NCI-H187 treated with DMSO at 0.1 percent for 48 hours (cell line): Measurements from ENCODE around the gene XCL2.
"Not testable (repeated sequence)": the region's sequence is repeated elsewhere in the genome, so short reads cannot be mapped to it uniquely, and the experiment has no call there.

ENCODE experiments used
- DNase-seq: peaks from one replicate; lab custom pipeline; 2025; lab: John Stamatoyannopoulos, UW

The XCL2 gene

DNA sequence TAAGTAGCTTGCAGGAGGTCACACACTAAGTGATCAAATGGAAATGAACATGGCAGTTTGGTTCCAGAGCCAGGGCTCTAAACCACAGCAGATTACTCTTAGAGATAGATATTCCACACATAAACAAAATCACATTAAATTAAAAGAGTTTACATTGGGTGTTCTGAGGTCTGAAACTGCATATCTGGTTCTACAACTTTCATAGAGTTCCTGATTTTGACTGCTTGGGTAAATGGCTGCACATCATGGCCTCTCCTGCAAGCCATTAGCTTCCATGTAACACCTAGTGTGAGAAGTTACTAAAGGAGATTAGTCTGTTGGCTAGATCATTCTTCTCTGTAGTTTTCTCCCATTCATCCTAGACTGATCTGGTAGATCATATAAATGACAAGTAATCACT lies 12.8 kb upstream of the XCL2 start:
- DNase-seq, result no peak

DNA sequence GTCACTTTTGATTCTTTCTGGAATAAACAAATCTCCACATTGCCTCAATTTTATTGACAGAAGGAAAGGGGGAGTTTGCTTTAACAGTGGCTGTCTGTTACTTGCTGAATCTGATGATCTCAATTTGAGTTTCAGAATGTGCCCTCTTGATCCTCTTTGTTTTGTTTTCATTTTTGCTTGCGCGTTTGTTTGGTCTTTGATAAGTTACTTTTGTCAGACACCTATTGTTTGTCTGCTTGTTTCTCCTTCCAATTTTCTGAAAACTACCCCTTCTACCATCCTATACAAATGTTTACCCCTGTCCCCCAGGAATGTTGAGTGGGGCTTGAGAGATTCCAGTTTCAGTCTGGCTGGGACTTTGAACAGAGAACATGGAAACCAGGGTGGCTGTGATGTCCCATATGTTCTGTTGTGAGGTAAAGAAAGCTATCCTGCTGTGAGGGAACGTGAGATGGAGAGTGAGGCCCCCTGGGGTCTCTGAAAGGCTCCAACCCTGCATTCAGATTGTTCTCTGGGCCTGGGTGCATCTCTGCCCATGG lies 11.8 kb upstream of the XCL2 start:
- DNase-seq, result no peak

DNA sequence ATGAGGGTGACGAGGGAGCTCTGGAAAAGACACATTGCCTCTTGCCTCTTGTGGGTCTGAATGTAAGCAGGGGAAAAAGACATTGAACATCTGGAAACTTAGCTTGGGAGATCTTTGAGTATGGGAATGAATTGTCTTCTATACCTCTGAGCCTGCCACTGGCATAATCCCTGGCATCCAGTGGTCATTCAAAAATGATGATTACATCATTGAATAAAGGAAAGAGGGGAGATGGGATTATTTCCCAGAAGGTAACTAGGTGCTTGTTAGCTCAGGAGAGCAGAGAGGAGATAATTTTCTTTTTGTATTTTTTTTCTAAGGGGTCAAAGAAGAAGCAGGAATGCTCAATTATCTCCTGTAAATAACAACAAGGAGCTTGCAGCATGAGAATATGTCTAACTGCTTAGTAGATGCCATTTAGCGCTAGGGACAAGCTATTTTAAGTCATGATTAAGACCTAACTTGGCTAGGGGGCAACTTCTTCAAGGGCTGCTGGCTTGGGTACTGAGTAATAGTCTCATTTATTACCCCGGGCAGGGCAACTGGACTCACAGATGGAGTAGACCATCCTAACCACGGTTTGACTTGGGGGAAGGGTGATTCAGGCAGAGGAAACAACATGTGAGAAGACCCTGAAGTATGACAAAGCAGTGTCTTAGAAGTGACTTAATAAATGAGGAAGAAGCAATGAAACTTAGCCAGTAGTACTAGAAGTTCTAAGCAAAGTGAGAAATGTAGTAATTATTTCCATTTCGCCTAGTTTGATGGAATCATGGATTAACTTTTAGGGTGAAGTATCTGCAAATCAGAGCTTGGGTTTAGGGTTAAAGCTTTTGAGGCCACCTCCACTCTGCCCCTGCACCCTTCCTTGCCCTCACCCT lies 11.0 kb upstream of the XCL2 start:
- DNase-seq, result no peak

DNA sequence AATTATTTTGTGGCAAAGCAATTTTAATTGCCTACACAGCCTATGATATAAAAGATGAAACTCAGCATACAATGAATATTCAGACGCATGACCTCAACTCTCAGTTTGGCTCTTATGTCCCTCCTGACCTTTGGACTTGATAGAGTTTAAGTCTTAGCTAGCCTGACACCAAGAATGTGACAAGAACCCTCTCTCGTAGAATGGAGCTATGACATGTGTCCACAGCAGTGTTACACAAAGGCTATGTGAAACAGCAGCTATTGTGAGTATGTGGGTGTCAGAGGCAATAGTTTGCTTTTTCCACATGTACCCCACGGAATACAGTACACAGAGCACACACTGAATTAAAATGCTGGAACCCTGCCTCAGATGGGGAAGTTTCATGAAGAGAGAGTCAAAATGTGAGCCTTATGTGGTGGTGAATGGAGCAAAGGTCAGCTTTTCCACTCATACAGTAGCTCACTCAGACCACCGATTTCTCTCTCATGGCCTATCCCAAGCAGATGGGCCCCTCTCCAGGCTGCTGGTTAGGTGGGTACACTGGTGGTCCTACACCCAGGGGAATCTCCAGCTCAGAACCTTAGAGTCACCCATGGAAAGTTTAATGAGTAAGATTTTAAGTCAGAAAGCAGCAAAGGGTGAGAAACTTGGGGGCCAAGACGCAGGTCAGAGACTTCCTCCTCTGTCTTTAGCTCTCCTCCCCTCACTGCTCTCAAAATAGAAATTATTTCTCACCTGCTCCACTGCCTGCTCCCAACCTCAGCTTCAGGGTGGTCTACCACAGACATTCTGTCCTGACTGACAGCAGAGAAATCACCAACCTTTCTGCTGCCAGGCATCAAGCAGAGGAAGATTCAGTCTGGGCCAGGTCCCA lies 10.1 kb upstream of the XCL2 start:
- DNase-seq, result no peak

DNA sequence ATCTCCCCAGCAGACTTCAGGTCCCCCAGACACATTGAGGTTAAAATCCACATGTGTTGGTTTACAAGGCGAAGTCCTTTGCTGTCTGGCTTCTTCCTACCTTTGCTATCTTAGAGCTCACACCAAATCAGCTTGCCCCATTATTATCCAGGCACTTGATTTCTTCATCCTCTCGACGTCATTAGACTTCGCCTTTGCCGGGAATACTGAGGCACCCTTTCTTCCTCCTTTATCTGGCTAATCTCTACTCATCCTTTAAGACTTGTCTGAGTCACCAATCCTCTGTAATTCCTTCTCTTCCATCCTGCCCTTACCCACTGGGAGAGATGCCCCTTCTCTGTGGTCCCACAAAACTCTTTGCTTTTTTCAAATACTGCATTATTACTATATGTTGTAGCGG lies 9.2 kb upstream of the XCL2 start:
- no peak for DNase-seq

DNA sequence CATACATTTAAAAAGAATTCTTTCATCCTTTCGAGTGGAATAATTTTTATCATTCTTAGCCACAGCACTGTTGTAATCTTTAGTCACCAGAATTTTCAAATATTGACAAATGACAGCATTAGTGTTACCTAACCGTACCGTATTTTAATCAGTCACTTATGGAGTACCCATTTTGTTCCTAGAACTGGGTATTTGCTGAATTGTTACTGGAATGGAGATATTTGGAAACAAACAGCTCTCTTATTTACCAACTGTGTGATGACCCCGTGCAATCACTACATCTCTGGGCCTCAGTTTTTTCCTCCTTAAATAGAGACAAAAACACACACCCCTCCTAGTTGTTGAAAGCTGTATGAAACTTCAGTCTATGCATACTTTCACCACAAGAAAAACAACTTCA lies 7.9 kb upstream of the XCL2 start:
- DNase-seq, result no peak

DNA sequence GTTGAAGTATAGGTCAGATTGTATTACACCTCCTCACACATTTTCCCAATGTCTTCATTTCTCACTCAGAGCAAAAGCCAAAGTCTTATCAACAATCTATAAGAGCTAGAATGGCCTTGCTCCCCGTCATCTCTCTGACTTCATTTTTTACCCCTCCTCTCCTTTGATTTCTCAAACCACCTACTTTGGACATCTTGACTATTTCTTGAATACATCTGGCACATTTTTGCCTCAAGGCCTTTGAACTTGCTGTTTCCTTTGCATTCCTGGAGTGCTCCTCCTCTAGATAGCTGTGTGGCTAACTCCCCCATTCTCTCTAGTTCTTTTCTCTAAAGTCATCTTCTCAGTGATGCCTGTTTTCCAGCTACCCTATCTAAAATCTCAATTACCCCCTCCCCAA lies 7.2 kb upstream of the XCL2 start:
- DNase-seq, result no peak

DNA sequence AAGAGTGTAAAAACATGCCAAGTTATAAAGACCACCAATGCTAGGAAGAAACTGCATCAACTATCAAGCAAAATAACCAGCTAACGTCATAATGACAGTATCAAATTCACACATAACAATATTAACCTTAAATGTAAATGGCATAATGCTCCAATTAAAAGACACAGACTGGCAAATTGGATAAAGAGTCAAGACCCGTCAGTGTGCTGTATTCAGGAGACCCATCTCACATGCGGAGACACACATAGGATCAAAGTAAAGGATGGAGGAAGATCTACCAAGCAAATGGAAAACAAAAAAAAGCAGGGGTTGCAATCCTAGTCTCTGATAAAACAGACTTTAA lies 2.7 kb upstream of the XCL2 start:
- DNase-seq, result not testable (repeated sequence)

DNA sequence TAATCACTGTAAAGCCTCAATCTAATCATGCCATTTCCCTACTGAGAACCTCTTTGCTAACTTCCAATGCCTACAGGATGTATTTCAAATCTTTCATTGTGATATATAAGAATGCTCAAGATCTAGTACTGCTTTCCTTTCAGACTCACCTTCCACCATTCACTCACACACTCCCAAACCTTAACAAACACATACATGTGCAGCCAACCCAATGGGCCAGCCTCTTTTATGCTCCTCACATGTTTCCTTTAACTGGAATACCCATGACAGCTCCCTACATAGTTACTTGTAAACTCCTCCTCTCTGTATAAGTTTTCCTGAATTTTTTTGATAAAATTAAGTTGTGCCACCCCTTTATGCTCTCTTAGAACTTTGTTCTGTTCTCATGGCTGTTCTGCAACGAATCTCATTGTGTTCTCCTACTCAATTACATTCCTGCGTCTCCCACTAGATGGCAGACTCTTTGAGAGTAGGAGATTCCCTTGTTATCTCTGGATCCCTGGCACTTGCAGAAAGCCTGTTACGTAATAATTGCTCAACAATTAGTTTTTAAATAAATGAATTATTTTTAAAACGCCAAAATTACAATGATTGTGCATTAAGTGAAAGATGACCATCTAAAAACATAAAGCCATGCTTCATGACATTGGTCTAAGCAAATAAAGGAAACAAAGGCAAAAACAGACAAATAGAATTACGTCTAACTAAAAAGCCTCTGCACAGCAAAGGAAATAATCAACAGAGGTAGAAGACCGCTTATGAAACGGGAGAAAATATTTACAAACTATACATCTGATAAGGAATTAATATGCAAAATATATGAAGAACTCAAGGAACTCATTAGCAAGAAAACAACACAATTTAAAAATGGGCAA lies 2.1 kb upstream of the XCL2 start:
- not testable (repeated sequence) for DNase-seq

DNA sequence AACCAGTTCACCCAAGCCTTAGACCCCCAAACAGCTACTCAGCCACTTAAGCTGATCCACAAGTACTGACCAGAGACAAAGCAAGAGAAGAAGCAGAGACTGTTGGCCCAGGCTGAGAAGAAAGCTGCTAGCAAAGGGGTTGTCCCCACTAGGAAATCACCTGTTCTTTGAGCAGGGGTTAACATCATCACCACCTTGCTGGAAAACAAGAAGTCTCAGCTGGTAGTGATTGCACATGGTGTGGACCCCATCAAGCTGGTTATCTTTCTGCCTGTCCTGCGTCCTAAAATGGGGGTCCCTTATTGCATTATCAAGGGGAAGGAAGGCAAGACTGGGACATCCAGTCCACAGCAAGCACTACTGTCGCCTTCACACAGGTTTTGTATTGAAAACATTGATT lies 819 bp downstream of the XCL2 start:
- DNase-seq, result not testable (repeated sequence)

DNA sequence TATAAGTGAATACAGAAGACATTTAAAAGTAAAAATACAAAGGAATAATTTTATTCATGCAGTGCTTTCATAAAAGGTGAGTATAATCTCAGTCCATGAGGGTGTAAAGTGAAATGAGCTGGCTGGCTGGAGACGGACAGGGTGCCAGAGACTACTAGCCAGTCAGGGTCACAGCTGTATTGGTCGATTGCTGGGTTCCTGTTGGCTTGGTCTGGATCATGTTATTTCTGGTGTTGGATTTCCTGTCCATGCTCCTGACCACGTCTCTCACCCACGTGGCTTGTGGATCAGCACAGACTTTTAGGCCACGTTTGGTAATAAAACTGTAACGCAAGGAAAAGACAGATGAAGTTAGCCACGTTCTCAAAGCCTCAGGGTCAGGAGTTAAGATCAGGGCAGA lies 3.0 kb downstream of the XCL2 start:
- not testable (repeated sequence) for DNase-seq

DNA sequence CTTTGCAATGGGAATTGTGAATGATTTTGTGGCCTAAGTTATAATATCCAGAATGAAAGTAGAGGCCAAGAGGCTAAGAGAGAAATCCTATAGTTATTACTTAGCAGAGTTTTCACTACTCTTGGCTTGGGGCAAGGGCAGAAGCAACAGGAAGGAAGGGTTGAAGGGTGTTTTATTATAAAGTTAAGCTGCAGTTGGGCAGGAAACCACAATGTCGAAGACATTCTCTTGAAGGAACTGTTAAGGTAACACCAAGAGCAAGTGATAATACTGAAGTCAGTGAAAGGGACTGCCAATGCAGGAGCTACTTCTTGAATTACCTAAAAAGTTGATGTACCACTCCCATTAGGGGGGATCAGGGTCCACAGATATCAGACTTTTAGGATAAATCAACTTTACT lies 8.3 kb downstream of the XCL2 start:
- no peak for DNase-seq

DNA sequence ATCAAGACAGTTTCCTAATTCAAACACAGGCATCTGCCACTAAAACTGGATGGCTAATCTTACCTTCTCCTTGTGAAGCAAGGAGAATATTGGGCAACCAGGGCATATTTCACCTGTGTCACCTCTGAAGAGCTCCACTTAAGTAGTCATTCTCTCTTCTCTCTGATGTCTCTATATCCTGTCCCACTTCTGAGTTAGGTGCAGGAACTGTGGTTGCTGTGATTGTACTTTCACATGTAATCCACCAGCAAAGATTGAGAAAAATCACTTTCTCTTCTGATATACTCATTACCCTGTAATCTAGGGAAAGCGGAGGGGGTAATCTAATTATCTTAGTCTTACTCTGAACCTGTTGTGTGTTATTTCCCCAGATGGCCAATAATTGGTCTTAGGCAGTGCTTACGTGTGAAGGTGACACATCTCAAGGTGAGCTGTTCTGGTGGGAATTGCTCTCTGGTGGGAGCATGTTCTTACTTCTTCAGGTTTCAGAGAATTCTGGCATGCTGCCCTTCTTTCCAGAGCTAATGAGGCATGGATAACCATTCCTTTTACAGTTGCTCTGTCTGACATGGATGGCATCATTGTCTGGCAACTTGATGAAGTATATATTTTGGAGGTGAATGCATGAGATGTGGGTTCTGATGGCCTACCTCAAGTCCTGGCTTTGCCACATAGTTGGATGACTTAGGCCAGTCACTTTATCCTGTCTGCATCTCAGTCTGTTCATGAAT lies 12.0 kb downstream of the XCL2 start:
- no peak for DNase-seq

DNA sequence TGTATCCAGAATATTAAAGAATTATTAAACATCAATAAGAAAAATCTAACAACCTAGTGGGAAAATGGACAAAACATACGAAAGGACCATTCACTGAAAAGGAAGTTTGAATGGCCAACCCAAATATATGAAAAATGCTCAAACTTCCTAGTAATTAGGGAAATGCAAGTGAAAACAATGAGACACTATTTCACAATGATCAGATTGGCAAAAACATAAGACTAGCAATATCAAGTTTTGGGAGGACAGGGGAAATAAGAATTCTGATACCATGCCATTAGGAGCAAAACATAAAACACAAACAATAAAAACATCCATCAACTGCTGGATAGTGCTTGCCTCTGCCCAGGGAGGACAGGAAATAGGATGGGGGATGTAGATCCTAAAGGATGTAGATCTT lies 14.3 kb downstream of the XCL2 start:
- no peak for DNase-seq

DNA sequence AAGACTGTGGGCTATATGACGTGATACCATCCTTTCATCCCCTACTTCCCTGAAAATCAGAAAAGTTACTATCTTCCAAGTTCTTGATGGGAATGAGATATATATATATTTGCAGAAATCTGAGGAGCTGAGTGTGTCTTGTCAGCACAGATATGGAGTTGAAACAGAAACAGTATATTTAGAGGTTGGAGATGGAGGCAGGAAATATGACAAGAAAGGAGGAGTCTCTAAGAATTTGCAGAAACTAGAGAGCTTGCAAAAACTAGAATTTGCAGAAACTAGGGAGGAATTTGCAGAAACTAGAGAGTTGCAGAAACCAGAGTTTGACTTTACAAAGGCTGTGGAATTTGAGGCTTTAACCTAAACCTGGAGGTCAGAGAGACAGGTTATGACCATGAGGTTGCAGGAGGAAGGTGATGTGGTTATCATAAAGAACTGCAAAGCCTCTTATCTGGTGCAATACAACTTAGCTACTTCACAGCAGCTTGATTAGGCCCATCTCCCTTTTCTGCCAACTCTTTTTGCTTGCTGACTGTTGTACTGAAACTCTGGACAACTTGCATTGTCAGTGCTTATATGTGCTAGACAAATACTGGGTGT lies 22.3 kb downstream of the XCL2 start:
- no peak for DNase-seq

DNA sequence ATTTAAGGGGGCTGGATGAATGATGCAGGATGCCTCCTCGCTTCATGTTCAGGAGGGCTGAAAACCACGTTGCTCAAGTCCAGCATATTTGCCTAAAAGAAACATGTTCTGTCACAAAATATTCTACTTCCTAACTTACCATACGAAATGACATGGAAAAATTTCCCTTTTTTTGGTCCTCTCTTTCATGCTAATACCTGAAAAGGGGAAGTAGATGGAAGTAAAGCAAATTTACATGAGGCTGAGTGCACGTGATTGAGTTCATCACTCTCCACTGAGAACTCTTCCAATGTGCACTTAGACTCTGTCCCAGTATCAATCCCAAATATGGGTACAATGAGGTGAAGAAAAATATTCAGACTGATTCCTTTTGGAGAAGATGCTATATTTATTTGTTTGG lies 23.0 kb downstream of the XCL2 start:
- DNase-seq, result no peak

DNA sequence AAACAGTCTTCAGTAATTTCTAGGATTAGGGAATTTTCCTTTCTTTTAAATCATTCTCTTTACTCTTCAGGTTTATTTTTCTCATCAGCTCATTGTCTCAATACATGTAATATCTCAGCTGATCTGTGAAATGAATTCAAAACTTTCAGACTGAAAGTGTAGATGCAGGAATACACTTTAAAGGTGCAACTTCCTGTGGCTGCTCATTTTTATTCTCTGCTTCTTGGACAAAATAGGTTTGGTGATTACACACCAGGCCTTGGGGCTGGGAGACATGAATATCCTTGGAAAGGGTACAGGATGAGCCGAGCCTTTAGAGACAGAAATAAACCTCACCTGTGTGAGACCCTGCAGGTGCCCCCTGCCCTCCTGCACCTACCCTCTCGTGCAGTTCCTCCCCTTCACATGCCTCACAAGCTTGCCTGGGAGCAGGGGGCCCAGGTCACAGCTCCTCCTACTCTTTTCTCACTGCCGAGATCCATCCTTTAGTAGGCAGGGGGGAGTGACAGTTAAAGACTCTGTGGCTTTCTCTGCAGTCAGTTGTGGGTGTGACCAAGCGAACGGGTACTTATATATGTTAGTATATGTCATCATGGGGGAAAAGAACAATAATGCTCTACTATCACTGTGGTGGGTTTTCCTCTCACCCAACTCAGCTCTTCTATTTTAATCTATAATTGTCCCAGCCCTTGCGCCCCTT lies 23.6 kb downstream of the XCL2 start:
- no peak for DNase-seq

DNA sequence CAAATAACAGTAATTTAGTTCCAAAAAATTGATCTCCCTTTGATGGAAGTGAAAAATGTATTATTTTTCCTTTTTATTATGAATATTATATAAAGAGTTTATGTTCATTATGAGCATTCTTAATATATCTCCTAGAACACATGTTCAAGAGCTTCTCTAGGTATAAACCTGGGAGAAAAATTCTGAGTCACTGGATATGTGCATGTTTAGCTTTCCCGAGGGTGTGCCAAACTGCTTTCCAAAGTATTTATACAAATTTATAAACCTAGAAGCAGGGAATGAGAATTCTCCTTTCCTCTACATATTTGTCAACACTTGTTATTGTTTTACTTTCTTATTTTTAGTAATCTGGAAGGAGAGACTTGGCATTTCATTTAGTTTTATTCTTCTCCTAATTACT lies 25.0 kb downstream of the XCL2 start:
- DNase-seq, result no peak

DNA sequence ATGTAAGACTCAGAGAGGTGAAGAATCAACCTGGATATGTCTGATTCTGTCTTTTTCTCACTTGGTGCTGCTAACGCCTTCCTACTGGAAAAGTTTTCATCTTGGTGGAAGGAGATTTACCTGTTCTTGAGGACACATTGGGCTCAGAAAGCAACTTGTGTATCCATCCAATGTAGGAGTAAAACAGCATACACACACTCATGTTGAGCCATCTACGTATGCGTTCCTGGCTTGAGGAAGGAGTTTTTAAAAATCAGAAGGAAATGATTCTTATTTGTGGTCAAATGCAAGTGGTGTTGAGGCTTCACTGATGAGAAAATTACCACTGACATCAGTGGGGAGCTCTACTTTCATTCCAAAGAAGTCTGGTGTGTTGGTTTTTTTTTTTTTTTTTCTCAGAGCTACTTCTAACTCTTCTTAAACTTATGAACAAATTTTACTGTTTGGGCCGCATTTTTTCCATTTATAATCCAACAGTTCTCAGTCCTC lies 25.6 kb downstream of the XCL2 start:
- no peak for DNase-seq

DNA sequence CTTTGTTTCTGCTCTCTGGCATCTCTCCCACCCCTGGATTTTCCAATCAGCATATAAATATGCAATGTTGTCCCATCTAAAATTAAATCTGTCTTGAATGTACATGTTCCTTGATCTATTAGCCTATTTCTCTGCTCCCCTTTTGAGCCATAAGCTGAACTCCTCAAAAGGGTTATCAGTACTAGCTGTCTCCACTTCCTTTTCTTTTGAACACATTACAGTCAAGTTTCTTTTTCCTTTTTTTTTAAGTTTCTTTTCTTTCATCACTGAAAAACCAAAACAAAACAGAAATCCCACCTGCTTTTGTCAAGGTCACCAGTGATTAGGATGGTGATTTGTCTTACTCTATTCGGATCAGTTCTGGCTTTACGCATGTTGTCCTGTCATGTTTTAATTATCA lies 29.3 kb downstream of the XCL2 start:
- DNase-seq, result no peak
